CD14-positive monocyte (primary cell): ENCODE results near the gene HTR3A. TPM values are rescaled to one million over a fixed set of nuclear protein-coding genes. Genes with fewer than 3 reads are reported as not detected.

Source experiments
- DNase-seq, 3 donors: peaks; one replicate each; pipeline ENCODE4 v3.0.0-alpha.2; 2011 to 2022
- H2AFZ ChIP-seq: 2 replicates; pipeline ENCODE4 v1.6.0; 2012; ENCODE audit warnings: mild to moderate bottlenecking, low read depth, low read length, inconsistent platforms; ENCODE audit not compliant: insufficient read depth, poor library complexity, severe bottlenecking
- H3K27ac ChIP-seq, 2 donors: 1 replicate in 1 of 2; 2 replicates in 1 of 2; pipeline ENCODE4 v1.5.1; 2012 to 2013; ENCODE audit warnings: low read length in 2 of 2, control low read depth in 1 of 2, inconsistent platforms in 1 of 2, low read depth in 1 of 2, mild to moderate bottlenecking in 1 of 2
- H3K27me3 ChIP-seq, 2 donors: one replicate each; pipeline versions ENCODE4 v1.6.0 to v1.6.1; 2011 to 2013; ENCODE audit warnings: low read length in 2 of 2; ENCODE audit not compliant: control insufficient read depth in 2 of 2, insufficient read depth in 2 of 2
- H3K36me3 ChIP-seq, 2 donors: replicated peaks in 1 of 2; 1 replicate in 1 of 2; 2 replicates in 1 of 2; pipeline versions ENCODE4 v1.5.1 to v1.6.1; 2012 to 2013; ENCODE audit warnings: low read length in 2 of 2, control low read depth in 1 of 2, inconsistent platforms in 1 of 2, mild to moderate bottlenecking in 1 of 2; ENCODE audit not compliant: insufficient read depth in 2 of 2, control insufficient read depth in 1 of 2
- H3K4me1 ChIP-seq, 2 donors: 1 replicate in 1 of 2; 2 replicates in 1 of 2; pipeline versions ENCODE4 v1.5.1 to v1.6.1; 2012 to 2013; ENCODE audit warnings: low read length in 2 of 2, control low read depth in 1 of 2, inconsistent platforms in 1 of 2, mild to moderate bottlenecking in 1 of 2, moderate library complexity in 1 of 2; ENCODE audit not compliant: insufficient read depth in 2 of 2, control insufficient read depth in 1 of 2
- H3K4me2 ChIP-seq: replicated peaks from 2 replicates; pipeline ENCODE3; 2012; ENCODE audit warnings: low read length, moderate library complexity, mild to moderate bottlenecking; ENCODE audit not compliant: poor library complexity, severe bottlenecking; ENCODE audit errors: extremely low read depth
- H3K4me3 ChIP-seq, 3 experiments: fragments of 200-600 bp in 1 of 3; sonication (generic) in 1 of 3; replicated peaks in 1 of 3; 1 replicate in 2 of 3; 2 replicates in 1 of 3; pipeline ENCODE4 v1.5.1; 2011 to 2013; ENCODE audit warnings: low read length in 3 of 3, mild to moderate bottlenecking in 3 of 3, control low read depth in 2 of 3, low read depth in 2 of 3, inconsistent platforms in 1 of 3, moderate library complexity in 1 of 3
- H3K79me2 ChIP-seq: 2 replicates; pipeline ENCODE4 v1.6.0; 2012; ENCODE audit warnings: mild to moderate bottlenecking, control low read depth, inconsistent platforms, low read length, moderate library complexity; ENCODE audit not compliant: insufficient read depth
- H3K9ac ChIP-seq: 2 replicates; pipeline ENCODE4 v1.6.0; 2017; ENCODE audit warnings: low read length, mild to moderate bottlenecking; ENCODE audit not compliant: insufficient read depth, poor library complexity, severe bottlenecking
- H3K9me3 ChIP-seq, 2 donors: replicated peaks in 1 of 2; 1 replicate in 1 of 2; 2 replicates in 1 of 2; pipeline versions ENCODE4 v1.5.1 to v1.6.1; 2012 to 2013; ENCODE audit warnings: low read length in 2 of 2, control low read depth in 1 of 2; ENCODE audit not compliant: control insufficient read depth in 1 of 2, insufficient read depth in 1 of 2
- H4K20me1 ChIP-seq: 2 replicates; pipeline ENCODE4 v1.6.0; 2012; ENCODE audit warnings: mild to moderate bottlenecking, low read length, control low read depth, moderate library complexity; ENCODE audit not compliant: insufficient read depth
- H3K27ac Mint-ChIP-seq, 7 donors: one replicate each; pipeline ENCODE4 v1.8.0; 2020; ENCODE audit warnings: mild to moderate bottlenecking in 7 of 7, mixed read lengths in 7 of 7, moderate library complexity in 6 of 7, inconsistent platforms in 2 of 7
- H3K27me3 Mint-ChIP-seq, 3 donors: one replicate each; pipeline ENCODE4 v1.8.0; 2021 to 2022; ENCODE audit warnings: low read depth in 3 of 3, mild to moderate bottlenecking in 3 of 3, mixed read lengths in 3 of 3, moderate library complexity in 3 of 3, inconsistent platforms in 1 of 3
- H3K36me3 Mint-ChIP-seq, 2 donors: one replicate each; pipeline ENCODE4 v1.8.0; 2020; ENCODE audit warnings: mixed read lengths in 2 of 2, inconsistent platforms in 1 of 2, mild to moderate bottlenecking in 1 of 2
- H3K4me1 Mint-ChIP-seq: one replicate; pipeline ENCODE4 v1.8.0; 2020; ENCODE audit warnings: mild to moderate bottlenecking, mixed read lengths
- H3K4me3 Mint-ChIP-seq, 2 donors: one replicate each; pipeline ENCODE4 v1.8.0; 2020; ENCODE audit warnings: mild to moderate bottlenecking in 2 of 2, mixed read lengths in 2 of 2, moderate library complexity in 1 of 2
- H3K9me3 Mint-ChIP-seq, 7 donors: one replicate each; pipeline ENCODE4 v1.8.0; 2020 to 2022; ENCODE audit warnings: mixed read lengths in 7 of 7, mild to moderate bottlenecking in 6 of 7, moderate library complexity in 6 of 7, inconsistent platforms in 2 of 7
- WGBS: methylation state at CpG from one replicate; pipeline ENCODE4 v1.1.5; 2013; ENCODE audit warnings: missing lambda C conversion rate; ENCODE audit not compliant: insufficient coverage; 5-methylcytosine and 5-hydroxymethylcytosine counted together
- intact Hi-C, 2 donors: fragments of 100-400 bp; cut with micrococcal nuclease; formaldehyde crosslinking; loops; one replicate each; pipeline versions ENCODE4 v1.15.0 to v1.15.1; 2023
- polyA plus RNA-seq, 3 donors: library from polyadenylated mRNA; depleted of rRNA in 1 of 3; unstranded in 2 of 3; stranded (reverse) in 1 of 3; fragments of 300-500 nt in 2 of 3; fragments of >200 nt in 1 of 3; fragmentation: Illumina TruSeq in 2 of 3; gene quantifications; 1 replicate in 2 of 3; 2 replicates in 1 of 3; pipeline ENCODE4 v1.2.3, GENCODE V29; 2012 to 2021
- TF ChIP-seq, protein P1 (sequence below): fragments of 200-600 bp; IDR thresholded peaks from one replicate; pipeline ENCODE4 v1.8.0; 2022; ENCODE audit warnings: antibody characterized with exemption, mild to moderate bottlenecking

Gene HTR3A
- polyA plus RNA-seq, 3 donors, result not detected

DNA sequence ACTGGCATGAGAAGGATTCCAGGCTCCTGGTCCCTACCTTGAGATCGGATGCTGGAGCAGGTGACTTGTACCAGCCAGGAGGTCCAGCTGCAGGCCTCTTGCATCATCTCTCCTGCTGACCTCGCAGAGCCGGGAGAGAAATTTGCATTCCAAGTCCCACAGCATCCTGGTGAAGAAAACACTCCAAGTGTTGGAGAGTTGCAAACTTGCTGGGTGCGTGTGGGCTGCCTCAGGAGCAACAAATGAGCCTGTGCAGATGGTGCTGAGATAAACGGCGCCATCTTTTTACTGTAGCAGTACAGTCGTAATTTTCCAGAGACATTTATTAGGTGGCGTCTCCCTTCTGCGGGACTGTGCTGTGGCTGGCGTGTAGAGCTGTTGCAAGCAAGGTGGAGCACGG, 52.5 kb downstream of the HTR3A start:
- Histone ChIP-seq H3K27me3 (peaks cover 0 to 2% of the 10 kb centered on the region in 2 donors), H4K20me1 (no peaks in the 10 kb centered on the region), H2AFZ (no peak overlapping the region), H3K9me3 (no peaks in the 10 kb centered on the region), H3K36me3 (no peaks in the 10 kb centered on the region), H3K9ac (no peak overlapping the region), H3K4me1 (peaks cover 12 to 15% of the 10 kb centered on the region in 2 donors), H3K79me2 (no peaks in the 10 kb centered on the region), H3K27ac (no peak overlapping the region), H3K4me2 (no peak overlapping the region), H3K4me3 (no peak overlapping the region)
- Mint-ChIP-seq H3K9me3 (no peaks in the 10 kb centered on the region), H3K27me3 (peaks cover 4 to 12% (median 8%) of the 10 kb centered on the region in 3 donors), H3K36me3 (no peaks in the 10 kb centered on the region), H3K4me1 (peaks cover 15% of the 10 kb centered on the region), H3K27ac (no peak overlapping the region), H3K4me3 (no peak overlapping the region)
- WGBS, result 83% methylated on average over 9 of the region's 11 CpGs
- no peak for DNase-seq
- intact Hi-C loops, result loop anchor here in 1 of 2 donors (10.0 kb wide), 1 partner anchor 133 kb away; no protein-coding TSS in a partner anchor
- TF ChIP-seq, protein P1, sequence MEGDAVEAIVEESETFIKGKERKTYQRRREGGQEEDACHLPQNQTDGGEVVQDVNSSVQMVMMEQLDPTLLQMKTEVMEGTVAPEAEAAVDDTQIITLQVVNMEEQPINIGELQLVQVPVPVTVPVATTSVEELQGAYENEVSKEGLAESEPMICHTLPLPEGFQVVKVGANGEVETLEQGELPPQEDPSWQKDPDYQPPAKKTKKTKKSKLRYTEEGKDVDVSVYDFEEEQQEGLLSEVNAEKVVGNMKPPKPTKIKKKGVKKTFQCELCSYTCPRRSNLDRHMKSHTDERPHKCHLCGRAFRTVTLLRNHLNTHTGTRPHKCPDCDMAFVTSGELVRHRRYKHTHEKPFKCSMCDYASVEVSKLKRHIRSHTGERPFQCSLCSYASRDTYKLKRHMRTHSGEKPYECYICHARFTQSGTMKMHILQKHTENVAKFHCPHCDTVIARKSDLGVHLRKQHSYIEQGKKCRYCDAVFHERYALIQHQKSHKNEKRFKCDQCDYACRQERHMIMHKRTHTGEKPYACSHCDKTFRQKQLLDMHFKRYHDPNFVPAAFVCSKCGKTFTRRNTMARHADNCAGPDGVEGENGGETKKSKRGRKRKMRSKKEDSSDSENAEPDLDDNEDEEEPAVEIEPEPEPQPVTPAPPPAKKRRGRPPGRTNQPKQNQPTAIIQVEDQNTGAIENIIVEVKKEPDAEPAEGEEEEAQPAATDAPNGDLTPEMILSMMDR, result no peak

DNA sequence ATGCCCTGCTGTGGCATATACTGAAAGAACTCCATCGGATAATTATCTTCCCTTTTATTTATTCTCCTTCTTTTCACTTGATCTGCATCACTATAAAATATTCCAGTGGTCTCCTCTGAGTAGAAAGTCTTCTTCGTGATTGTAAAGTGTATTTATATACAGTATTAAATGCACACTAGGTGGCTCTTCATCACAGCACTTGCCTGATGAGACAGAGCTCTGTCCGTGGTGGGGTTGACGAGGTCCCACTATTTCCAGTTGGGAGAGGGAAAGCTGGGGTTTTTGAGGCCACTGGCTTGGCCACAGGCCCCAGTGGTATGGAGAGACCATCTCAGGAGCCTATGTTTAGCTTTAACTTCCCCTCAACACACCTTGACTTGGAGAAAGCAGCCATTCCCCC, 53.0 kb downstream of the HTR3A start:
- TF ChIP-seq, protein P1, result no peak
- H2AFZ ChIP-seq, result no peak overlapping the region
- no peaks in the 10 kb centered on the region for H4K20me1 ChIP-seq
- H3K27me3 Mint-ChIP-seq, result peaks cover 4 to 12% (median 8%) of the 10 kb centered on the region in 3 donors
- no peak overlapping the region for H3K27ac Mint-ChIP-seq
- H3K4me3 ChIP-seq, result no peak overlapping the region
- H3K27ac ChIP-seq, result no peak overlapping the region
- peaks cover 18% of the 10 kb centered on the region for H3K4me1 Mint-ChIP-seq
- H3K27me3 ChIP-seq, result peaks cover 0 to 2% of the 10 kb centered on the region in 2 donors
- no peaks in the 10 kb centered on the region for H3K36me3 Mint-ChIP-seq
- H3K36me3 ChIP-seq, result no peaks in the 10 kb centered on the region
- DNase-seq, result no peak
- no peak overlapping the region for H3K4me3 Mint-ChIP-seq
- intact Hi-C loops, result loop anchor here in 1 of 2 donors (10.0 kb wide), 1 partner anchor 133 kb away; no protein-coding TSS in a partner anchor
- H3K9me3 ChIP-seq, result no peaks in the 10 kb centered on the region
- H3K4me2 ChIP-seq, result no peak overlapping the region
- no peaks in the 10 kb centered on the region for H3K9me3 Mint-ChIP-seq
- WGBS, result no CpG with 5 or more reads among the region's 4 CpGs
- H3K79me2 ChIP-seq, result no peaks in the 10 kb centered on the region
- H3K4me1 ChIP-seq, result peaks cover 12 to 15% of the 10 kb centered on the region in 2 donors
- no peak overlapping the region for H3K9ac ChIP-seq
